ENCODE measurements around the gene MAN1A2. TPM values are rescaled to one million over a fixed set of nuclear protein-coding genes. Genes with fewer than 3 reads are reported as not detected.
"Not testable (repeated sequence)": the region's sequence is repeated elsewhere in the genome, so short reads cannot be mapped to it uniquely, and the experiment has no call there.

Gene MAN1A2
- total and polyA plus RNA-seq, 9 of the 15 experiments (the other 6 are each of a cell fraction or from before 2014, with no cell fraction given) = 4.2 to 38.4 (median 18.7) TPM

- no peak for TF ChIP-seq ZNF655 (CRISPR knock-in tag; IDR thresholded peaks at IDR 0.05)
- no peak for TF ChIP-seq POU5F1 (IDR thresholded peaks at IDR 0.05; ENCODE audit: borderline replicate concordance, low read depth, low read length, partially characterized antibody)
- TF ChIP-seq PRMT5 (CRISPR knock-in tag; IDR thresholded peaks at IDR 0.05) = no peak
- no peak for TF ChIP-seq RBM25 (IDR thresholded peaks at IDR 0.05; ENCODE audit: low read depth, low read length, severe bottlenecking)
These were observed 19.3 kb upstream of the MAN1A2 start (continued) for GRCh38 chr1:117347907-117348306.

GRCh38 chr1:117352695-117353094, 14.6 kb upstream of the MAN1A2 start:
- H3K4me1 ChIP-seq (replicated peaks in 1 of 2; ENCODE audit: control insufficient read depth in 2 of 2, insufficient read depth in 2 of 2, low read length in 2 of 2); H2AFZ ChIP-seq (ENCODE audit: low read depth, low read length); H3K27ac ChIP-seq (ENCODE audit: extremely low read depth, low read depth, low read length); in situ Hi-C loops (cut with MboI); H3K27me3 ChIP-seq (ENCODE audit: control insufficient read depth in 2 of 2, insufficient read depth in 2 of 2, low read length in 2 of 2); FAIRE-seq; BruUV-seq (replicated peaks); H3K9me1 ChIP-seq (ENCODE audit: control insufficient read depth, insufficient read depth, low read length); H3K4me2 ChIP-seq (ENCODE audit: insufficient read depth, low read length); H3K36me3 ChIP-seq (ENCODE audit: control insufficient read depth, insufficient read depth, low read length); POLR2A ChIA-PET; H3K9me3 ChIP-seq (replicated peaks; ENCODE audit: control insufficient read depth, insufficient read depth, low read depth, low read length); H3K79me2 ChIP-seq (ENCODE audit: control insufficient read depth, insufficient read depth, low read length); H3K9ac ChIP-seq (ENCODE audit: insufficient read depth in 1 of 2, low read depth in 2 of 2, low read length in 2 of 2); H4K20me1 ChIP-seq (replicated peaks; ENCODE audit: control insufficient read depth, insufficient read depth, low read length); H3K4me3 ChIP-seq; DNase-seq (ENCODE audit: extremely low read depth in 1 of 4, low spot score in 3 of 4); intact Hi-C loops (cut with micrococcal nuclease); ATAC-seq; CTCF ChIA-PET (ENCODE audit: low intra/inter-chr PET ratio): not testable (repeated sequence)
- 44% methylated on average over 2 of the region's 3 CpGs for WGBS (ENCODE audit: insufficient coverage, low coverage, missing lambda C conversion rate)
- peak; percentile 39; the same call in 1 of the 2 replicates for TF ChIP-seq BCOR (IDR thresholded peaks at IDR 0.05)

Data from K562 (cell line).